Hepatocyte (in vitro differentiated cells): ENCODE data around the gene MC3R. TPM values are rescaled to one million over a fixed set of nuclear protein-coding genes. Genes with fewer than 3 reads are reported as not detected.

ENCODE experiments used
- DNase-seq: peaks from one replicate; pipeline ENCODE4 v3.0.0-alpha.2; 2016; ENCODE audit warnings: low spot score
- H2AFZ ChIP-seq: fragments of 200-600 bp; sonication (generic); 2 replicates; pipeline ENCODE4 v1.6.0; 2016; ENCODE audit warnings: antibody characterized with exemption, mild to moderate bottlenecking
- H3K27ac ChIP-seq: fragments of 200-600 bp; sonication (generic); 2 replicates; pipeline ENCODE4 v1.5.1; 2016; ENCODE audit warnings: mild to moderate bottlenecking
- H3K27me3 ChIP-seq: fragments of 200-600 bp; sonication (generic); 2 replicates; pipeline ENCODE4 v1.6.1; 2016
- H3K36me3 ChIP-seq: fragments of 200-600 bp; sonication (generic); replicated peaks from 2 replicates; pipeline ENCODE4 v1.5.1; 2016; ENCODE audit warnings: low read depth; ENCODE audit not compliant: insufficient read depth
- H3K4me1 ChIP-seq: fragments of 200-600 bp; sonication (generic); 2 replicates; pipeline ENCODE4 v1.5.1; 2016; ENCODE audit warnings: mild to moderate bottlenecking, moderate library complexity; ENCODE audit not compliant: insufficient read depth
- H3K4me2 ChIP-seq: fragments of 200-600 bp; sonication (generic); 2 replicates; pipeline ENCODE4 v1.6.0; 2016
- H3K4me3 ChIP-seq: fragments of 200-600 bp; sonication (generic); 2 replicates; pipeline ENCODE4 v1.5.1; 2016; ENCODE audit warnings: mild to moderate bottlenecking
- H3K79me2 ChIP-seq: fragments of 200-600 bp; sonication (generic); 2 replicates; pipeline ENCODE4 v1.6.0; 2017; ENCODE audit warnings: mild to moderate bottlenecking
- H3K9me2 ChIP-seq: fragments of 200-600 bp; sonication (generic); replicated peaks from 2 replicates; pipeline ENCODE4 v1.6.0; 2017; ENCODE audit warnings: mild to moderate bottlenecking; ENCODE audit not compliant: insufficient read depth
- H3K9me3 ChIP-seq: fragments of 200-600 bp; sonication (generic); 2 replicates; pipeline ENCODE4 v1.5.1; 2016; ENCODE audit warnings: low read depth, mild to moderate bottlenecking
- H4K20me1 ChIP-seq: fragments of 200-600 bp; sonication (generic); 2 replicates; pipeline ENCODE4 v1.6.0; 2016; ENCODE audit warnings: mild to moderate bottlenecking; ENCODE audit not compliant: insufficient read depth, poor library complexity, severe bottlenecking
- CTCF ChIP-seq: fragments of 200-600 bp; sonication (generic); IDR thresholded peaks from 2 replicates; pipeline ENCODE4 v1.5.1; 2016; ENCODE audit warnings: antibody characterized with exemption, mild to moderate bottlenecking; ENCODE audit not compliant: poor library complexity
- EZH2 ChIP-seq: fragments of 200-600 bp; sonication (generic); IDR thresholded peaks from 2 replicates; pipeline ENCODE4 v1.6.1; 2016; ENCODE audit warnings: antibody characterized with exemption, mild to moderate bottlenecking, borderline replicate concordance
- EZH2phosphoT487 ChIP-seq: fragments of 200-600 bp; sonication (generic); IDR thresholded peaks from one replicate; pipeline ENCODE4 v1.6.1; 2018; ENCODE audit warnings: antibody characterized with exemption, mild to moderate bottlenecking, low read depth, moderate library complexity; ENCODE audit not compliant: unreplicated experiment, severe bottlenecking
- WGBS: methylation state at CpG from one replicate; pipeline ENCODE4 v1.1.6; 2016; ENCODE audit warnings: low lambda C conversion rate; ENCODE audit errors: missing lambda C conversion rate; 5-methylcytosine and 5-hydroxymethylcytosine counted together
- polyA plus RNA-seq: library from polyadenylated mRNA; unstranded; fragments of >200 nt; fragmentation: Nextera tagmentation; extraction: Ambion mirVana; gene quantifications from 2 replicates; pipeline ENCODE4 v1.2.1, GENCODE V29; 2016
- total RNA-seq: library from RNA; depleted of rRNA; stranded (reverse); fragments of >200 nt; gene quantifications from 2 replicates; pipeline ENCODE4 v1.2.3, GENCODE V29; 2014

MC3R gene
- total and polyA plus RNA-seq, 2 experiments from 2014 or later: 1.9 TPM; not detected in 1

GRCh38 chr20:56223352-56223751 is 25.2 kb upstream of the MC3R start:
- 79% methylated on average over 7 of the region's 7 CpGs for WGBS
- H3K4me2 ChIP-seq: no peak overlapping the region

GRCh38 chr20:56228021-56228420 is 20.5 kb upstream of the MC3R start:
- Histone ChIP-seq H3K9me2 (no peaks in the 10 kb centered on the region), H3K4me1 (no peaks in the 10 kb centered on the region), H4K20me1 (no peaks in the 10 kb centered on the region), H3K4me2 (no peak overlapping the region), H3K36me3 (no peaks in the 10 kb centered on the region), H3K27ac (peak overlapping the region; percentile 40), H3K4me3 (no peak overlapping the region), H2AFZ (no peak overlapping the region), H3K9me3 (no peaks in the 10 kb centered on the region), H3K27me3 (no peaks in the 10 kb centered on the region), H3K79me2 (no peaks in the 10 kb centered on the region)
- DNase-seq: no peak
- WGBS: 77% methylated on average over 3 of the region's 3 CpGs
- TF ChIP-seq CTCF (no peak), EZH2phosphoT487 (no peak), EZH2 (no peak)

More at GRCh38 chr20:56223352-56223751, 25.2 kb upstream of the MC3R start:
- Histone ChIP-seq H3K27me3 (no peaks in the 10 kb centered on the region), H3K9me2 (no peaks in the 10 kb centered on the region), H3K79me2 (no peaks in the 10 kb centered on the region), H3K4me1 (no peaks in the 10 kb centered on the region), H3K9me3 (no peaks in the 10 kb centered on the region), H3K27ac (no peak overlapping the region), H3K4me3 (no peak overlapping the region), H2AFZ (no peak overlapping the region), H4K20me1 (no peaks in the 10 kb centered on the region), H3K36me3 (no peaks in the 10 kb centered on the region)
- TF ChIP-seq CTCF (no peak), EZH2phosphoT487 (no peak), EZH2 (no peak)
- DNase-seq: no peak

GRCh38 chr20:56229812-56230211 is 18.7 kb upstream of the MC3R start:
- Histone ChIP-seq H3K4me3 (no peak overlapping the region), H3K36me3 (no peaks in the 10 kb centered on the region), H4K20me1 (no peaks in the 10 kb centered on the region)

More at GRCh38 chr20:56229812-56230211, 18.7 kb upstream of the MC3R start:
- no peak for DNase-seq
- no peak overlapping the region for H3K4me2 ChIP-seq
- no peaks in the 10 kb centered on the region for H3K4me1 ChIP-seq
- H3K27me3 ChIP-seq: no peaks in the 10 kb centered on the region
- no peaks in the 10 kb centered on the region for H3K79me2 ChIP-seq
- TF ChIP-seq EZH2: no peak
- TF ChIP-seq CTCF: no peak
- no peak for TF ChIP-seq EZH2phosphoT487
- no peaks in the 10 kb centered on the region for H3K9me3 ChIP-seq
- H3K9me2 ChIP-seq: no peaks in the 10 kb centered on the region
- peak overlapping the region; percentile 53 for H3K27ac ChIP-seq
- no peak overlapping the region for H2AFZ ChIP-seq
